Keratinocyte (primary cell): ENCODE measurements around the gene HMGN5. TPM values are rescaled to one million over a fixed set of nuclear protein-coding genes. Genes with fewer than 3 reads are reported as not detected.

ENCODE experiments used
- DNase-seq: peaks from one replicate; pipeline ENCODE4 v3.0.0-alpha.2; 2011; ENCODE audit warnings: low read depth, missing footprints, low spot score
- FAIRE-seq: peaks from 2 replicates; lab custom pipeline; 2011; peaks lifted over from hg19 to GRCh38; lab: Jason Lieb, UNC
- H2AFZ ChIP-seq: 2 replicates; pipeline ENCODE4 v1.6.0; 2012; ENCODE audit warnings: low read length, control low read depth, inconsistent platforms; ENCODE audit not compliant: control insufficient read depth
- H3K27ac ChIP-seq: 2 replicates; pipeline ENCODE4 v1.5.1; 2011; ENCODE audit warnings: low read length; ENCODE audit not compliant: control insufficient read depth, insufficient read depth
- H3K27me3 ChIP-seq: 3 replicates; pipeline ENCODE4 v1.6.0; 2011; ENCODE audit warnings: low read length; ENCODE audit not compliant: control insufficient read depth, insufficient read depth; ENCODE audit errors: extremely low read depth
- H3K36me3 ChIP-seq, 2 experiments: 2 replicates in 1 of 2; 3 replicates in 1 of 2; pipeline ENCODE4 v1.5.1; 2011; ENCODE audit warnings: low read length in 2 of 2, mild to moderate bottlenecking in 1 of 2; ENCODE audit not compliant: control insufficient read depth in 2 of 2, insufficient read depth in 2 of 2; ENCODE audit errors: extremely low read depth in 1 of 2
- H3K4me1 ChIP-seq: 3 replicates; pipeline ENCODE4 v1.5.1; 2011; ENCODE audit warnings: low read length; ENCODE audit not compliant: control insufficient read depth, insufficient read depth; ENCODE audit errors: extremely low read depth
- H3K4me2 ChIP-seq: 3 replicates; pipeline ENCODE4 v1.6.0; 2011; ENCODE audit warnings: low read depth, low read length; ENCODE audit not compliant: control insufficient read depth, insufficient read depth; ENCODE audit errors: extremely low read depth
- H3K4me3 ChIP-seq, 3 experiments: fragments of 200-600 bp in 1 of 3; sonication (generic) in 1 of 3; 2 replicates in 2 of 3; 3 replicates in 1 of 3; pipeline ENCODE4 v1.5.1; 2011 to 2016; ENCODE audit warnings: low read length in 3 of 3, mild to moderate bottlenecking in 3 of 3, control low read depth in 2 of 3, inconsistent platforms in 1 of 3, low read depth in 1 of 3, mixed read lengths in 1 of 3, mixed run types in 1 of 3, moderate library complexity in 1 of 3; ENCODE audit not compliant: control insufficient read depth in 2 of 3, insufficient read depth in 2 of 3; ENCODE audit errors: extremely low read depth in 1 of 3
- H3K79me2 ChIP-seq: 2 replicates; pipeline ENCODE4 v1.6.0; 2012; ENCODE audit warnings: low read length; ENCODE audit not compliant: control insufficient read depth, insufficient read depth
- H3K9ac ChIP-seq: 3 replicates; pipeline ENCODE4 v1.6.0; 2011; ENCODE audit warnings: low read length; ENCODE audit not compliant: control insufficient read depth, insufficient read depth; ENCODE audit errors: extremely low read depth
- H3K9me1 ChIP-seq: 3 replicates; pipeline ENCODE4 v1.6.0; 2011; ENCODE audit warnings: low read length; ENCODE audit not compliant: control insufficient read depth, insufficient read depth; ENCODE audit errors: extremely low read depth
- H3K9me3 ChIP-seq: 2 replicates; pipeline ENCODE4 v1.5.1; 2012; ENCODE audit warnings: low read depth, low read length; ENCODE audit not compliant: control insufficient read depth
- H4K20me1 ChIP-seq: 3 replicates; pipeline ENCODE4 v1.6.0; 2011; ENCODE audit warnings: low read length; ENCODE audit not compliant: control insufficient read depth, insufficient read depth; ENCODE audit errors: extremely low read depth
- CTCF ChIP-seq, 3 experiments: IDR thresholded peaks in 1 of 3; conservative IDR thresholded peaks in 1 of 3; optimal IDR thresholded peaks in 1 of 3; 2 replicates in 2 of 3; 3 replicates in 1 of 3; pipeline versions ENCODE3 to v1.5.1; 2011; ENCODE audit warnings: low read length in 3 of 3, mild to moderate bottlenecking in 3 of 3, moderate library complexity in 2 of 3, control low read depth in 1 of 3, inconsistent platforms in 1 of 3; ENCODE audit not compliant: insufficient read depth in 2 of 3; ENCODE audit errors: extremely low read depth in 1 of 3
- EZH2 ChIP-seq: IDR thresholded peaks from one replicate; pipeline ENCODE4 v1.6.1; 2012; ENCODE audit warnings: inconsistent platforms, mild to moderate bottlenecking, low read length, moderate library complexity
- dilution Hi-C: fragments of 300-500 bp; cut with MboI; formaldehyde crosslinking; loops from one replicate; pipeline ENCODE4 v1.7.0; 2020; ENCODE audit warnings: low sequenced_read_pairs; ENCODE audit not compliant: extremely low pct_ligation_motif_present
- polyA plus RNA-seq, 5 experiments: library from polyadenylated mRNA; depleted of rRNA in 3 of 5; stranded (reverse) in 3 of 5; stranded (forward) in 1 of 5; unstranded in 1 of 5; fragments of >200 nt; gene quantifications; 1 replicate in 1 of 5; 2 replicates in 3 of 5; 3 replicates in 1 of 5; pipeline versions ENCODE4 v1.2.1 to v1.2.3, GENCODE V29; 2011 to 2012; ENCODE audit warnings: missing spikeins in 2 of 5, low read depth in 1 of 5, low replicate concordance in 1 of 5

Gene HMGN5
- polyA plus RNA-seq, 1 donor (not counting 4 experiments of a cell fraction or from before 2014, with no cell fraction given): 2.2 TPM

GRCh38 chrX:81229229-81229628 lies 27.5 kb upstream of the HMGN5 start:
- Histone ChIP-seq H2AFZ (no peak overlapping the region), H3K79me2 (no peaks in the 10 kb centered on the region), H3K36me3 (no peaks in the 10 kb centered on the region), H3K9ac (no peak overlapping the region), H3K27me3 (no peaks in the 10 kb centered on the region), H3K4me3 (no peak overlapping the region), H3K4me1 (no peaks in the 10 kb centered on the region), H3K27ac (no peak overlapping the region), H3K4me2 (no peak overlapping the region), H4K20me1 (no peaks in the 10 kb centered on the region), H3K9me3 (no peaks in the 10 kb centered on the region), H3K9me1 (no peaks in the 10 kb centered on the region)
- dilution Hi-C loops: no loop called here
- no peak for TF ChIP-seq CTCF (optimal IDR thresholded peaks at IDR 0.05 in 1 of 3, IDR thresholded peaks at IDR 0.05 in 1 of 3, conservative IDR thresholded peaks at IDR 0.05 in 1 of 3; ENCODE audit: extremely low read depth in 1 of 3, insufficient read depth in 2 of 3, low read length in 3 of 3)
- TF ChIP-seq EZH2: no peak
- FAIRE-seq: no peak
- no peak for DNase-seq

- H3K27ac ChIP-seq: no peak overlapping the region
- DNase-seq (no peak), FAIRE-seq (no peak)
- H3K9ac ChIP-seq: no peak overlapping the region
- TF ChIP-seq CTCF (optimal IDR thresholded peaks at IDR 0.05 in 1 of 3, IDR thresholded peaks at IDR 0.05 in 1 of 3, conservative IDR thresholded peaks at IDR 0.05 in 1 of 3; ENCODE audit: extremely low read depth in 1 of 3, insufficient read depth in 2 of 3, low read length in 3 of 3) (no peak), EZH2 (no peak)
- H3K36me3 ChIP-seq: no peaks in the 10 kb centered on the region
- H3K9me3 ChIP-seq: no peaks in the 10 kb centered on the region
- no peaks in the 10 kb centered on the region for H3K4me1 ChIP-seq
- H4K20me1 ChIP-seq: no peaks in the 10 kb centered on the region
- no peaks in the 10 kb centered on the region for H3K9me1 ChIP-seq
- dilution Hi-C loops: no loop called here
- H3K4me3 ChIP-seq: no peak overlapping the region
- H3K4me2 ChIP-seq: no peak overlapping the region
- H2AFZ ChIP-seq: no peak overlapping the region
- H3K79me2 ChIP-seq: no peaks in the 10 kb centered on the region
- H3K27me3 ChIP-seq: no peaks in the 10 kb centered on the region
These were observed 14.0 kb upstream of the HMGN5 start for GRCh38 chrX:81215685-81216084.
